ENCODE measurements around the gene CCDC154. TPM values are rescaled to one million over a fixed set of nuclear protein-coding genes. Genes with fewer than 3 reads are reported as not detected.
"Not testable (repeated sequence)": the region's sequence is repeated elsewhere in the genome, so short reads cannot be mapped to it uniquely, and the experiment has no call there.

The CCDC154 gene
- total and polyA plus RNA-seq, 4 donors = 1.8 to 9.6 (median 2.9) TPM

GRCh38 chr16:1444730-1445517 is 568 bp upstream of the CCDC154 start:
- 88 to 89% methylated on average over 48 of the region's 48 CpGs for WGBS, 2 donors
- no peak overlapping the region for H3K4me3 ChIP-seq (ENCODE audit: low read length in 2 of 2)
- no peak for DNase-seq

GRCh38 chr16:1443403-1443973 is 868 bp downstream of the CCDC154 start:
- Histone ChIP-seq H3K27me3 (ENCODE audit: control insufficient read depth in 1 of 2, insufficient read depth in 2 of 2, low read length in 1 of 2) (no peaks in the 10 kb centered on the region), H3K9me3 (ENCODE audit: control insufficient read depth, low read length) (no peaks in the 10 kb centered on the region), H3K36me3 (ENCODE audit: control insufficient read depth in 1 of 2, insufficient read depth in 2 of 2, low read length in 1 of 2) (no peaks in the 10 kb centered on the region), H3K27ac (ENCODE audit: low read depth in 1 of 2, low read length in 2 of 2) (no peak overlapping the region), H3K4me3 (ENCODE audit: low read length in 2 of 2) (no peak overlapping the region), H3K4me1 (ENCODE audit: control insufficient read depth in 1 of 2, insufficient read depth in 2 of 2, low read length in 2 of 2) (no peaks in the 10 kb centered on the region)
- 80 to 85% methylated on average over 33 to 38 of the region's 38 CpGs for WGBS, 2 donors
- DNase-seq (no peak), ATAC-seq (ENCODE audit: low FRiP score) (no peak)
- intact Hi-C loops (cut with DNase I) = no loop called here

More at GRCh38 chr16:1444730-1445517, 568 bp upstream of the CCDC154 start:
- Histone ChIP-seq H3K27me3 (ENCODE audit: control insufficient read depth in 1 of 2, insufficient read depth in 2 of 2, low read length in 1 of 2) (no peaks in the 10 kb centered on the region), H3K4me1 (ENCODE audit: control insufficient read depth in 1 of 2, insufficient read depth in 2 of 2, low read length in 2 of 2) (no peaks in the 10 kb centered on the region), H3K27ac (ENCODE audit: low read depth in 1 of 2, low read length in 2 of 2) (no peak overlapping the region), H3K9me3 (ENCODE audit: control insufficient read depth, low read length) (no peaks in the 10 kb centered on the region), H3K36me3 (ENCODE audit: control insufficient read depth in 1 of 2, insufficient read depth in 2 of 2, low read length in 1 of 2) (no peaks in the 10 kb centered on the region)
- intact Hi-C loops (cut with DNase I) = loop anchor here in 1 of 2 donors (2.0 kb wide), 1 partner anchor 50 kb away; no protein-coding TSS in a partner anchor
- ATAC-seq (ENCODE audit: low FRiP score) = no peak

- no peak overlapping the region for H3K4me3 ChIP-seq (ENCODE audit: low read length in 2 of 2)
- H3K36me3 ChIP-seq (ENCODE audit: control insufficient read depth in 1 of 2, insufficient read depth in 2 of 2, low read length in 1 of 2) = no peaks in the 10 kb centered on the region
- no peaks in the 10 kb centered on the region for H3K9me3 ChIP-seq (ENCODE audit: control insufficient read depth, low read length)
- DNase-seq (no peak), ATAC-seq (ENCODE audit: low FRiP score) (no peak)
- intact Hi-C loops (cut with DNase I) = no loop called here
- no peak overlapping the region for H3K27ac ChIP-seq (ENCODE audit: low read depth in 1 of 2, low read length in 2 of 2)
- WGBS, 2 donors = 87% methylated on average over 23 to 24 of the region's 24 CpGs
- H3K27me3 ChIP-seq (ENCODE audit: control insufficient read depth in 1 of 2, insufficient read depth in 2 of 2, low read length in 1 of 2) = no peaks in the 10 kb centered on the region
- no peaks in the 10 kb centered on the region for H3K4me1 ChIP-seq (ENCODE audit: control insufficient read depth in 1 of 2, insufficient read depth in 2 of 2, low read length in 2 of 2)
These were observed 1.7 kb downstream of the CCDC154 start for GRCh38 chr16:1442697-1443096.

GRCh38 chr16:1441391-1441829 is 2.9 kb downstream of the CCDC154 start:
- 76 to 77% methylated on average over 19 to 22 of the region's 22 CpGs for WGBS, 2 donors
- H3K4me1 ChIP-seq (ENCODE audit: control insufficient read depth in 1 of 2, insufficient read depth in 2 of 2, low read length in 2 of 2) = no peaks in the 10 kb centered on the region
- DNase-seq (no peak), ATAC-seq (ENCODE audit: low FRiP score) (no peak)
- no peaks in the 10 kb centered on the region for H3K36me3 ChIP-seq (ENCODE audit: control insufficient read depth in 1 of 2, insufficient read depth in 2 of 2, low read length in 1 of 2)
- no peak overlapping the region for H3K27ac ChIP-seq (ENCODE audit: low read depth in 1 of 2, low read length in 2 of 2)
- intact Hi-C loops (cut with DNase I) = no loop called here
- no peaks in the 10 kb centered on the region for H3K9me3 ChIP-seq (ENCODE audit: control insufficient read depth, low read length)
- H3K4me3 ChIP-seq (ENCODE audit: low read length in 2 of 2) = no peak overlapping the region
- no peaks in the 10 kb centered on the region for H3K27me3 ChIP-seq (ENCODE audit: control insufficient read depth in 1 of 2, insufficient read depth in 2 of 2, low read length in 1 of 2)

- H3K4me3 ChIP-seq (ENCODE audit: low read length in 2 of 2); H3K27me3 ChIP-seq (ENCODE audit: control insufficient read depth in 1 of 2, insufficient read depth in 2 of 2, low read length in 1 of 2); ATAC-seq (ENCODE audit: low FRiP score); H3K9me3 ChIP-seq (ENCODE audit: control insufficient read depth, low read length); DNase-seq; H3K36me3 ChIP-seq (ENCODE audit: control insufficient read depth in 1 of 2, insufficient read depth in 2 of 2, low read length in 1 of 2); intact Hi-C loops (cut with DNase I); H3K4me1 ChIP-seq (ENCODE audit: control insufficient read depth in 1 of 2, insufficient read depth in 2 of 2, low read length in 2 of 2); H3K27ac ChIP-seq (ENCODE audit: low read depth in 1 of 2, low read length in 2 of 2): not testable (repeated sequence)
- 93 to 96% methylated on average over 4 of the region's 4 CpGs for WGBS, 2 donors
These were observed 4.7 kb downstream of the CCDC154 start for GRCh38 chr16:1439699-1440074.

- intact Hi-C loops (cut with DNase I) = no loop called here
- DNase-seq = no peak
- Histone ChIP-seq H3K36me3 (ENCODE audit: control insufficient read depth in 1 of 2, insufficient read depth in 2 of 2, low read length in 1 of 2) (no peaks in the 10 kb centered on the region), H3K9me3 (ENCODE audit: control insufficient read depth, low read length) (no peaks in the 10 kb centered on the region), H3K4me3 (ENCODE audit: low read length in 2 of 2) (no peak overlapping the region), H3K4me1 (ENCODE audit: control insufficient read depth in 1 of 2, insufficient read depth in 2 of 2, low read length in 2 of 2) (no peaks in the 10 kb centered on the region), H3K27me3 (ENCODE audit: control insufficient read depth in 1 of 2, insufficient read depth in 2 of 2, low read length in 1 of 2) (no peaks in the 10 kb centered on the region), H3K27ac (ENCODE audit: low read depth in 1 of 2, low read length in 2 of 2) (no peak overlapping the region)
- 86 to 87% methylated on average over 26 to 27 of the region's 27 CpGs for WGBS, 2 donors
- no peak for ATAC-seq (ENCODE audit: low FRiP score)
These were observed 5.2 kb downstream of the CCDC154 start for GRCh38 chr16:1439058-1439698.

- Histone ChIP-seq H3K36me3 (ENCODE audit: control insufficient read depth in 1 of 2, insufficient read depth in 2 of 2, low read length in 1 of 2) (no peaks in the 10 kb centered on the region), H3K27me3 (ENCODE audit: control insufficient read depth in 1 of 2, insufficient read depth in 2 of 2, low read length in 1 of 2) (no peaks in the 10 kb centered on the region), H3K4me1 (ENCODE audit: control insufficient read depth in 1 of 2, insufficient read depth in 2 of 2, low read length in 2 of 2) (no peaks in the 10 kb centered on the region), H3K9me3 (ENCODE audit: control insufficient read depth, low read length) (no peaks in the 10 kb centered on the region), H3K4me3 (ENCODE audit: low read length in 2 of 2) (no peak overlapping the region), H3K27ac (ENCODE audit: low read depth in 1 of 2, low read length in 2 of 2) (no peak overlapping the region)
- intact Hi-C loops (cut with DNase I) = no loop called here
- DNase-seq = no peak
- ATAC-seq (ENCODE audit: low FRiP score) = no peak
- WGBS, 2 donors = 82 to 85% methylated on average over 27 to 35 of the region's 35 CpGs
These were observed 5.9 kb downstream of the CCDC154 start for GRCh38 chr16:1438229-1439057.

GRCh38 chr16:1437606-1438005 is 6.8 kb downstream of the CCDC154 start:
- Histone ChIP-seq H3K4me1 (ENCODE audit: control insufficient read depth in 1 of 2, insufficient read depth in 2 of 2, low read length in 2 of 2) (no peaks in the 10 kb centered on the region), H3K27ac (ENCODE audit: low read depth in 1 of 2, low read length in 2 of 2) (no peak overlapping the region), H3K36me3 (ENCODE audit: control insufficient read depth in 1 of 2, insufficient read depth in 2 of 2, low read length in 1 of 2) (no peaks in the 10 kb centered on the region), H3K9me3 (ENCODE audit: control insufficient read depth, low read length) (no peaks in the 10 kb centered on the region), H3K4me3 (ENCODE audit: low read length in 2 of 2) (no peak overlapping the region), H3K27me3 (ENCODE audit: control insufficient read depth in 1 of 2, insufficient read depth in 2 of 2, low read length in 1 of 2) (no peaks in the 10 kb centered on the region)
- DNase-seq = no peak
- ATAC-seq (ENCODE audit: low FRiP score) = no peak
- intact Hi-C loops (cut with DNase I) = no loop called here
- WGBS, 2 donors = 86 to 93% methylated on average over 20 to 22 of the region's 22 CpGs

Measured in aorta (tissue), 5 donors.